Measurements from ENCODE around the gene FANCL. TPM values are rescaled to one million over a fixed set of nuclear protein-coding genes. Genes with fewer than 3 reads are reported as not detected.
"Not testable (repeated sequence)": the region's sequence is repeated elsewhere in the genome, so short reads cannot be mapped to it uniquely, and the experiment has no call there.

FANCL gene
- total RNA-seq, 2 donors from 2014 or later: 25.8 to 32.7 TPM

- no peak overlapping the region for H3K27ac Mint-ChIP-seq
- H3K9me3 Mint-ChIP-seq: no peaks in the 10 kb centered on the region
- H3K4me1 Mint-ChIP-seq: peaks cover 14% of the 10 kb centered on the region
- no peak for ATAC-seq (replicated peaks)
- H3K27me3 Mint-ChIP-seq: no peaks in the 10 kb centered on the region
- H3K4me3 Mint-ChIP-seq: no peak overlapping the region
- H3K36me3 Mint-ChIP-seq (ENCODE audit: low read depth): no peaks in the 10 kb centered on the region
Observed at GRCh38 chr2:58235170-58235569, 6.0 kb downstream of the FANCL start.

GRCh38 chr2:58228299-58228698, 12.8 kb downstream of the FANCL start:
- no peak for ATAC-seq (replicated peaks)
- H3K27ac Mint-ChIP-seq: no peak overlapping the region
- no peaks in the 10 kb centered on the region for H3K4me1 Mint-ChIP-seq
- no peaks in the 10 kb centered on the region for H3K9me3 Mint-ChIP-seq
- H3K36me3 Mint-ChIP-seq (ENCODE audit: low read depth): peaks cover 16% of the 10 kb centered on the region
- H3K4me3 Mint-ChIP-seq: no peak overlapping the region
- H3K27me3 Mint-ChIP-seq: no peaks in the 10 kb centered on the region

GRCh38 chr2:58227171-58227917, 13.8 kb downstream of the FANCL start:
- Mint-ChIP-seq H3K9me3 (no peaks in the 10 kb centered on the region), H3K4me1 (no peaks in the 10 kb centered on the region), H3K27me3 (no peaks in the 10 kb centered on the region), H3K4me3 (no peak overlapping the region), H3K36me3 (ENCODE audit: low read depth) (peaks cover 16% of the 10 kb centered on the region), H3K27ac (no peak overlapping the region)
- ATAC-seq (replicated peaks): no peak

- no peak for ATAC-seq (replicated peaks)
- no peaks in the 10 kb centered on the region for H3K4me1 Mint-ChIP-seq
- H3K27ac Mint-ChIP-seq: no peak overlapping the region
- H3K4me3 Mint-ChIP-seq: no peak overlapping the region
- no peaks in the 10 kb centered on the region for H3K27me3 Mint-ChIP-seq
- no peaks in the 10 kb centered on the region for H3K9me3 Mint-ChIP-seq
- peaks cover 31% of the 10 kb centered on the region for H3K36me3 Mint-ChIP-seq (ENCODE audit: low read depth)
Observed at GRCh38 chr2:58221909-58222308, 19.2 kb downstream of the FANCL start.

- H3K27me3 Mint-ChIP-seq: no peaks in the 10 kb centered on the region
- H3K27ac Mint-ChIP-seq: peak overlapping the region; percentile 47
- no peaks in the 10 kb centered on the region for H3K4me1 Mint-ChIP-seq
- peaks cover 52% of the 10 kb centered on the region for H3K36me3 Mint-ChIP-seq (ENCODE audit: low read depth)
- H3K9me3 Mint-ChIP-seq: peaks cover 14% of the 10 kb centered on the region
- no peak for ATAC-seq (replicated peaks)
- H3K4me3 Mint-ChIP-seq: no peak overlapping the region
Observed at GRCh38 chr2:58215429-58215828, 25.7 kb downstream of the FANCL start.

GRCh38 chr2:58210951-58211568, 30.1 kb downstream of the FANCL start:
- Mint-ChIP-seq H3K9me3 (peaks cover 14% of the 10 kb centered on the region), H3K36me3 (ENCODE audit: low read depth) (peaks cover 29% of the 10 kb centered on the region)
- H3K4me1 Mint-ChIP-seq; H3K27ac Mint-ChIP-seq; H3K27me3 Mint-ChIP-seq; ATAC-seq (replicated peaks); H3K4me3 Mint-ChIP-seq: not testable (repeated sequence)

- Mint-ChIP-seq H3K4me3 (no peak overlapping the region), H3K4me1 (no peaks in the 10 kb centered on the region), H3K27ac (no peak overlapping the region), H3K9me3 (peaks cover 9% of the 10 kb centered on the region), H3K27me3 (no peaks in the 10 kb centered on the region), H3K36me3 (ENCODE audit: low read depth) (peaks cover 16% of the 10 kb centered on the region)
- ATAC-seq (replicated peaks): no peak
Observed at GRCh38 chr2:58207189-58207588, 33.9 kb downstream of the FANCL start.

- no peak overlapping the region for H3K4me3 Mint-ChIP-seq
Observed at GRCh38 chr2:58206785-58207184, 34.3 kb downstream of the FANCL start.

GRCh38 chr2:58204195-58204959, 36.7 kb downstream of the FANCL start:
- no peaks in the 10 kb centered on the region for H3K4me1 Mint-ChIP-seq
- ATAC-seq (replicated peaks): no peak
- no peaks in the 10 kb centered on the region for H3K9me3 Mint-ChIP-seq
- no peaks in the 10 kb centered on the region for H3K27me3 Mint-ChIP-seq
- no peak overlapping the region for H3K27ac Mint-ChIP-seq
- no peak overlapping the region for H3K4me3 Mint-ChIP-seq
- H3K36me3 Mint-ChIP-seq (ENCODE audit: low read depth): peaks cover 8% of the 10 kb centered on the region

More at GRCh38 chr2:58206785-58207184, 34.3 kb downstream of the FANCL start:
- H3K9me3 Mint-ChIP-seq: peaks cover 5% of the 10 kb centered on the region
- H3K36me3 Mint-ChIP-seq (ENCODE audit: low read depth): peaks cover 15% of the 10 kb centered on the region
- H3K4me1 Mint-ChIP-seq: no peaks in the 10 kb centered on the region
- no peak for ATAC-seq (replicated peaks)
- no peak overlapping the region for H3K27ac Mint-ChIP-seq
- H3K27me3 Mint-ChIP-seq: no peaks in the 10 kb centered on the region

GRCh38 chr2:58203018-58203417, 38.1 kb downstream of the FANCL start:
- Mint-ChIP-seq H3K27me3 (no peaks in the 10 kb centered on the region), H3K36me3 (ENCODE audit: low read depth) (peaks cover 8% of the 10 kb centered on the region), H3K4me1 (no peaks in the 10 kb centered on the region), H3K27ac (no peak overlapping the region), H3K4me3 (no peak overlapping the region), H3K9me3 (no peaks in the 10 kb centered on the region)
- no peak for ATAC-seq (replicated peaks)

- Mint-ChIP-seq H3K36me3 (ENCODE audit: low read depth) (peaks cover 8% of the 10 kb centered on the region), H3K27ac (no peak overlapping the region), H3K9me3 (no peaks in the 10 kb centered on the region), H3K4me3 (no peak overlapping the region), H3K4me1 (no peaks in the 10 kb centered on the region), H3K27me3 (no peaks in the 10 kb centered on the region)
- no peak for ATAC-seq (replicated peaks)
Observed at GRCh38 chr2:58202404-58202803, 38.7 kb downstream of the FANCL start.

- Mint-ChIP-seq H3K36me3 (ENCODE audit: low read depth) (peaks cover 8% of the 10 kb centered on the region), H3K9me3 (no peaks in the 10 kb centered on the region), H3K4me3 (no peak overlapping the region), H3K4me1 (no peaks in the 10 kb centered on the region), H3K27me3 (no peaks in the 10 kb centered on the region), H3K27ac (no peak overlapping the region)
- no peak for ATAC-seq (replicated peaks)
Observed at GRCh38 chr2:58197894-58198293, 43.2 kb downstream of the FANCL start.

GRCh38 chr2:58195662-58196061, 45.5 kb downstream of the FANCL start:
- no peaks in the 10 kb centered on the region for H3K9me3 Mint-ChIP-seq
- no peaks in the 10 kb centered on the region for H3K36me3 Mint-ChIP-seq (ENCODE audit: low read depth)
- no peak overlapping the region for H3K4me3 Mint-ChIP-seq
- H3K27ac Mint-ChIP-seq: no peak overlapping the region
- H3K4me1 Mint-ChIP-seq: no peaks in the 10 kb centered on the region
- H3K27me3 Mint-ChIP-seq: no peaks in the 10 kb centered on the region
- ATAC-seq (replicated peaks): no peak

GRCh38 chr2:58194458-58194857, 46.7 kb downstream of the FANCL start:
- no peak for ATAC-seq (replicated peaks)
- Mint-ChIP-seq H3K36me3 (ENCODE audit: low read depth) (no peaks in the 10 kb centered on the region), H3K4me3 (no peak overlapping the region), H3K9me3 (no peaks in the 10 kb centered on the region), H3K27ac (no peak overlapping the region), H3K4me1 (no peaks in the 10 kb centered on the region), H3K27me3 (no peaks in the 10 kb centered on the region)

- not testable (repeated sequence) for H3K9me3 Mint-ChIP-seq; H3K4me1 Mint-ChIP-seq; H3K27ac Mint-ChIP-seq; H3K27me3 Mint-ChIP-seq; H3K4me3 Mint-ChIP-seq; ATAC-seq (replicated peaks)
- peaks cover 11% of the 10 kb centered on the region for H3K36me3 Mint-ChIP-seq (ENCODE audit: low read depth)
Observed at GRCh38 chr2:58187022-58187421, 54.1 kb downstream of the FANCL start.
